HL-60 (cell line): Measurements from ENCODE around the gene GABBR2.

Source experiments
- DNase-seq, 2 experiments: peaks; one replicate each; pipeline ENCODE4 v3.0.0-alpha.2; 2010 to 2020; ENCODE audit warnings: low read depth in 1 of 2, low spot score in 1 of 2
- H3K27ac ChIP-seq: fragments of 250-450 bp; sonication (Bioruptor Pico); replicated peaks from 2 replicates; pipeline ENCODE4 v1.5.1; 2020; ENCODE audit warnings: mild to moderate bottlenecking, moderate library complexity
- H3K27me3 ChIP-seq: fragments of 250-450 bp; sonication (Bioruptor Pico); 2 replicates; pipeline ENCODE4 v1.5.1; 2021; ENCODE audit warnings: mild to moderate bottlenecking, moderate library complexity; ENCODE audit not compliant: insufficient read depth, poor library complexity, severe bottlenecking
- H3K4me3 ChIP-seq: replicated peaks from 2 replicates; pipeline ENCODE4 v1.5.1; 2011; ENCODE audit warnings: mild to moderate bottlenecking, control low read depth, low read length; ENCODE audit not compliant: insufficient read depth
- GABPA ChIP-seq: IDR thresholded peaks from 2 replicates; pipeline ENCODE4 v1.6.1; 2012; ENCODE audit warnings: low read depth
- POLR2AphosphoS5 ChIP-seq: IDR thresholded peaks from 2 replicates; pipeline ENCODE4 v1.6.1; 2012; ENCODE audit warnings: low read depth
- REST ChIP-seq: IDR thresholded peaks from 2 replicates; pipeline ENCODE4 v1.6.1; 2012; ENCODE audit warnings: low read depth; ENCODE audit not compliant: insufficient replicate concordance
- SPI1 ChIP-seq: IDR thresholded peaks from 2 replicates; pipeline ENCODE4 v1.6.1; 2012; ENCODE audit warnings: low read depth, mild to moderate bottlenecking, borderline replicate concordance
- TF ChIP-seq, protein P1 (sequence below): IDR thresholded peaks from one replicate; pipeline ENCODE4 v1.5.1; 2011; ENCODE audit warnings: low read length, control low read depth, inconsistent platforms; ENCODE audit not compliant: insufficient read depth

Gene GABBR2

DNA sequence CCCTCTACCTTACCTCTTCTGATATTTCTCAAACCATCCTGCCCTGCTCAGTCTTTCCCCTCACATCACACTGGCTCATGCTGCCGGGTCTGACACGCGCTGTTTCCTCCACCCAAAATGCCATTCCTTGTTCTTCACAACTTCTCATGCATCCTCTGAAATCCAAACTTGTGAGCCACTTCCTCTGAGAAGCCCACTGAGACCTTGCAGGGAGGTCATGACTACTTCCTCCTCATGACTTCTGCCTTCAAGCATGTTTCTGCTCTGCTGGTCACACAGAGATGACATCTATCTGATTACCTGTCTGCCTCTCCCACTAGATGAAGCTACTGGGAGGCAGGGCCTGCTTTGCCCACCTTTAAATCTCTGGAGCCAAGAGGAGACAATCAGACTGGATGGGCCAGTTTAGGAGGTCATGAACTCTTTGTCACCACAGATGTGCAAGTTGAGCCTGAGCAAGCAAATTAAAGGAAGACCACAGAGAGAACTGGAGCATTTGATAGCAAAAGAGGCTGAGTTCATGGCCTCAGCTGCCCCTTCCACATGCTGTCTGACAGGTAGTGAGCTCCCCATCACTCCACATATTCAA is 333.5 kb downstream of the GABBR2 start:
- DNase-seq: peak in 1 of 2 experiments; percentile 15
- Histone ChIP-seq H3K4me3 (no peak overlapping the region), H3K27me3 (no peaks in the 10 kb centered on the region), H3K27ac (no peak overlapping the region)
- TF ChIP-seq POLR2AphosphoS5 (no peak), GABPA (no peak), REST (no peak), SPI1 (no peak)
- TF ChIP-seq, protein P1, sequence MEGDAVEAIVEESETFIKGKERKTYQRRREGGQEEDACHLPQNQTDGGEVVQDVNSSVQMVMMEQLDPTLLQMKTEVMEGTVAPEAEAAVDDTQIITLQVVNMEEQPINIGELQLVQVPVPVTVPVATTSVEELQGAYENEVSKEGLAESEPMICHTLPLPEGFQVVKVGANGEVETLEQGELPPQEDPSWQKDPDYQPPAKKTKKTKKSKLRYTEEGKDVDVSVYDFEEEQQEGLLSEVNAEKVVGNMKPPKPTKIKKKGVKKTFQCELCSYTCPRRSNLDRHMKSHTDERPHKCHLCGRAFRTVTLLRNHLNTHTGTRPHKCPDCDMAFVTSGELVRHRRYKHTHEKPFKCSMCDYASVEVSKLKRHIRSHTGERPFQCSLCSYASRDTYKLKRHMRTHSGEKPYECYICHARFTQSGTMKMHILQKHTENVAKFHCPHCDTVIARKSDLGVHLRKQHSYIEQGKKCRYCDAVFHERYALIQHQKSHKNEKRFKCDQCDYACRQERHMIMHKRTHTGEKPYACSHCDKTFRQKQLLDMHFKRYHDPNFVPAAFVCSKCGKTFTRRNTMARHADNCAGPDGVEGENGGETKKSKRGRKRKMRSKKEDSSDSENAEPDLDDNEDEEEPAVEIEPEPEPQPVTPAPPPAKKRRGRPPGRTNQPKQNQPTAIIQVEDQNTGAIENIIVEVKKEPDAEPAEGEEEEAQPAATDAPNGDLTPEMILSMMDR: no peak

GRCh38 chr9:98374385-98375051 is 334.2 kb downstream of the GABBR2 start:
- no peak overlapping the region for H3K27ac ChIP-seq
- H3K27me3 ChIP-seq: no peaks in the 10 kb centered on the region
- no peak for DNase-seq
- H3K4me3 ChIP-seq: no peak overlapping the region
- TF ChIP-seq POLR2AphosphoS5: no peak
- TF ChIP-seq GABPA: no peak
- no peak for TF ChIP-seq REST
- TF ChIP-seq, protein P1: no peak
- TF ChIP-seq SPI1: no peak

- TF ChIP-seq REST: no peak
- no peak for TF ChIP-seq SPI1
- TF ChIP-seq, protein P1: no peak
- TF ChIP-seq POLR2AphosphoS5: no peak
- no peak for TF ChIP-seq GABPA
- no peak for DNase-seq
- Histone ChIP-seq H3K4me3 (no peak overlapping the region), H3K27me3 (no peaks in the 10 kb centered on the region), H3K27ac (no peak overlapping the region)
Observed at GRCh38 chr9:98373609-98374008, 335.1 kb downstream of the GABBR2 start.
